Loucy (cell line): ENCODE measurements around the gene CALCR.

Experiments
- H2AFZ ChIP-seq: fragments of 200-600 bp; sonication (generic); 2 replicates; pipeline ENCODE4 v1.6.0; 2016; ENCODE audit warnings: antibody characterized with exemption, mild to moderate bottlenecking, low read length, moderate library complexity
- H3F3A ChIP-seq: fragments of 200-600 bp; 2 replicates; pipeline ENCODE4 v1.6.0; 2016; ENCODE audit warnings: antibody characterized with exemption, low read depth, mild to moderate bottlenecking
- H3K27me3 ChIP-seq: fragments of 200-600 bp; sonication (generic); 2 replicates; pipeline ENCODE4 v1.6.1; 2014; ENCODE audit warnings: low read length, mild to moderate bottlenecking; ENCODE audit not compliant: insufficient read depth, poor library complexity, severe bottlenecking
- H3K36me3 ChIP-seq: fragments of 200-600 bp; sonication (generic); 2 replicates; pipeline ENCODE4 v1.6.1; 2016; ENCODE audit warnings: low read length; ENCODE audit not compliant: insufficient read depth
- H3K4me1 ChIP-seq: fragments of 200-600 bp; sonication (generic); 2 replicates; pipeline ENCODE4 v1.5.1; 2014; ENCODE audit warnings: low read length, mild to moderate bottlenecking; ENCODE audit not compliant: insufficient read depth, poor library complexity, severe bottlenecking
- H3K4me2 ChIP-seq: fragments of 200-600 bp; sonication (generic); 2 replicates; pipeline ENCODE4 v1.6.0; 2014; ENCODE audit warnings: antibody characterized with exemption, low read length, low read depth, mild to moderate bottlenecking; ENCODE audit not compliant: poor library complexity, severe bottlenecking
- H3K4me3 ChIP-seq: fragments of 200-600 bp; sonication (generic); 2 replicates; pipeline ENCODE4 v1.5.1; 2014; ENCODE audit warnings: low read length, mild to moderate bottlenecking, mixed read lengths; ENCODE audit not compliant: poor library complexity, severe bottlenecking
- H3K79me2 ChIP-seq: fragments of 200-600 bp; sonication (generic); 2 replicates; pipeline ENCODE4 v1.6.1; 2014; ENCODE audit warnings: low read length; ENCODE audit not compliant: insufficient read depth
- H3K9ac ChIP-seq: fragments of 200-600 bp; sonication (generic); 2 replicates; pipeline ENCODE4 v1.6.0; 2014; ENCODE audit warnings: mild to moderate bottlenecking, low read depth, low read length, moderate library complexity; ENCODE audit not compliant: poor library complexity, severe bottlenecking
- H3K9me2 ChIP-seq: fragments of 200-600 bp; sonication (generic); replicated peaks from 2 replicates; pipeline ENCODE4 v1.6.1; 2016; ENCODE audit warnings: low read depth, low read length, mixed read lengths
- H3K9me3 ChIP-seq: fragments of 200-600 bp; sonication (generic); 2 replicates; pipeline ENCODE4 v1.6.1; 2014; ENCODE audit warnings: mild to moderate bottlenecking, antibody characterized with exemption, low read length, low read depth; ENCODE audit not compliant: insufficient read depth
- H4K20me1 ChIP-seq: fragments of 200-600 bp; sonication (generic); 2 replicates; pipeline ENCODE4 v1.6.0; 2014; ENCODE audit warnings: antibody characterized with exemption, low read length, mild to moderate bottlenecking; ENCODE audit not compliant: insufficient read depth, poor library complexity, severe bottlenecking
- CTCF ChIP-seq: fragments of 200-600 bp; sonication (generic); conservative IDR thresholded peaks from 2 replicates; pipeline ENCODE4 v1.5.1; 2014; ENCODE audit warnings: mild to moderate bottlenecking, antibody characterized with exemption, low read length
- EZH2phosphoT487 ChIP-seq: fragments of 200-600 bp; IDR thresholded peaks from 2 replicates; pipeline ENCODE4 v1.6.1; 2018; ENCODE audit warnings: antibody characterized with exemption, mild to moderate bottlenecking, moderate library complexity, borderline replicate concordance

The CALCR gene

DNA sequence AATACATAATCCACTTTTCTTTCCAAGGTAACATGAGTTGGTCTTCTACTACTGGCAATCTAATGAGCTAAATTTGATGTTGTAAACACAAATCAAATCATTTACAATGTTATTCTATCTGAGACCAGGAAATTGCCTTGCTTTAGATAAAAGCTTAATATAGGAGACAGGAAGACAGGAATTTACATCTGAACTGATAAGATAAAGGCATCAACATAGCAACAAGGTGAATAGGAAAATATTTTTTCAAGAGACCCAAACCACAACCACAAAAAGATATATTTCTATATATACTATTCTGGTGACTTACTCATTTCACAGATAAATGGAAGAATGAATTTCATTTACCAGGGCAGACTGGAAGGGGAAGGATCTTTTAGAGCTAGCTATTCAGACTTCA, 46.3 kb upstream of the CALCR start:
- Histone ChIP-seq H3K9me2 (no peaks in the 10 kb centered on the region), H3K4me3 (no peak overlapping the region), H3K79me2 (no peaks in the 10 kb centered on the region), H3K9me3 (no peaks in the 10 kb centered on the region), H3K36me3 (no peaks in the 10 kb centered on the region), H2AFZ (no peak overlapping the region), H3K4me2 (no peak overlapping the region), H4K20me1 (no peaks in the 10 kb centered on the region), H3K4me1 (peaks cover 3% of the 10 kb centered on the region), H3K27me3 (no peaks in the 10 kb centered on the region), H3K9ac (no peak overlapping the region), H3F3A (no peaks in the 10 kb centered on the region)
- TF ChIP-seq CTCF (no peak), EZH2phosphoT487 (no peak)

DNA sequence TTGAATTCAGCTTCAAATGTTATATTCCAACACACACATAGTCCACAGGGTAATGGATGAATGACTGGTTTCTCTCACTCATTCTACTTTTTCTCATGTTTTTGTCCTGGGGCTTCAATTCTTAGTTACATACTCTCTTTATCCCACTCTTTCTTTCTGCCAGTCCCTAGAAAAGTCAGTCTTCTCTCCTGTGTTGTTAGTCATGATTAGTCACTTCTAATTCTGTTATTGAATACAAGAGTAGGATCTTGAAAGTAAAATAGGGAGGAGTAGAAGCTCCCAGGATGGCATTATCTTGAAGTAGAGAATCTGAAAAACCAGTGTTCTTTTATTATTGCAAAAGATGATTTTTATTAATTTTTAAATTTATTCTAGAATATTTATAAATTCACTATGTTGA, 45.5 kb upstream of the CALCR start:
- Histone ChIP-seq H2AFZ (no peak overlapping the region), H3K36me3 (no peaks in the 10 kb centered on the region), H3K9me3 (no peaks in the 10 kb centered on the region), H3K9ac (no peak overlapping the region), H3K9me2 (no peaks in the 10 kb centered on the region), H4K20me1 (no peaks in the 10 kb centered on the region), H3K27me3 (no peaks in the 10 kb centered on the region), H3K4me1 (peaks cover 3% of the 10 kb centered on the region), H3K4me3 (no peak overlapping the region), H3K4me2 (no peak overlapping the region), H3K79me2 (no peaks in the 10 kb centered on the region), H3F3A (no peaks in the 10 kb centered on the region)
- no peak for TF ChIP-seq EZH2phosphoT487

- Histone ChIP-seq H3K4me2 (no peak overlapping the region), H3K4me1 (no peaks in the 10 kb centered on the region), H3K9me2 (no peaks in the 10 kb centered on the region), H3K9ac (no peak overlapping the region), H2AFZ (no peak overlapping the region), H3K9me3 (no peaks in the 10 kb centered on the region), H3K79me2 (no peaks in the 10 kb centered on the region), H4K20me1 (no peaks in the 10 kb centered on the region), H3K36me3 (no peaks in the 10 kb centered on the region), H3F3A (no peaks in the 10 kb centered on the region), H3K4me3 (no peak overlapping the region), H3K27me3 (no peaks in the 10 kb centered on the region)
- TF ChIP-seq CTCF (peak; percentile 16; the same call in 1 of the 2 replicates), EZH2phosphoT487 (no peak)
Measured at GRCh38 chr7:93601363-93601762, 26.8 kb upstream of the CALCR start.

- no peak for TF ChIP-seq EZH2phosphoT487
- no peak for TF ChIP-seq CTCF
Measured at GRCh38 chr7:93594250-93594649, 19.7 kb upstream of the CALCR start.

More at GRCh38 chr7:93594250-93594649, 19.7 kb upstream of the CALCR start:
- Histone ChIP-seq H2AFZ (no peak overlapping the region), H3K9me3 (no peaks in the 10 kb centered on the region), H3K36me3 (no peaks in the 10 kb centered on the region), H3K27me3 (no peaks in the 10 kb centered on the region), H3K4me1 (no peaks in the 10 kb centered on the region), H3F3A (no peaks in the 10 kb centered on the region), H3K79me2 (no peaks in the 10 kb centered on the region), H4K20me1 (no peaks in the 10 kb centered on the region), H3K9me2 (no peaks in the 10 kb centered on the region), H3K4me3 (no peak overlapping the region), H3K4me2 (no peak overlapping the region), H3K9ac (no peak overlapping the region)
